Measurements from ENCODE around the gene MIB1. TPM values are rescaled to one million over a fixed set of nuclear protein-coding genes. Genes with fewer than 3 reads are reported as not detected.

The MIB1 gene
- total RNA-seq, 1 donor from 2014 or later: 16.4 TPM

DNA sequence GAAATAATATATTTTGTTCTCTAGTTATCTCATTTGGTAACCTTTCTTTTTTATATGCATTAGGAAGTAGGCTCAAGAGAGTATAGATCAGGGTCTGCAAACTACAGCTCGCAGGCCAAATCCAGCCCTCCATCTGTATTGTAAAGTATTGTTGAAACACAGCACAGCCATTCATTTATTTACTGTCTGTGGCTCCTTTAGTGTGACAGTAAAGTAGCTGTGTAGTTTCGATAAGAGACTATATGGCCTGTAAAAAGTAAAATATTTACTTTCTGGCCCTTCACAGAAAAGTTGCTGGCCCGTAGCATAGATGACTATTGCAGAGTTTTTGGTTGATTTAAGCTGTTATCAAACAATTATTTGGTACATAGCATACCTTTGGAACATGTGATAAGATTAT lies 67.6 kb downstream of the MIB1 start:
- DNase-seq (ENCODE audit: low spot score) (no peak), ATAC-seq (no peak)

- ATAC-seq (no peak), DNase-seq (ENCODE audit: low spot score) (no peak)
Observed at GRCh38 chr18:21809725-21810124, 69.1 kb downstream of the MIB1 start.

GRCh38 chr18:21815101-21815500 lies 74.5 kb downstream of the MIB1 start:
- ATAC-seq (no peak), DNase-seq (ENCODE audit: low spot score) (no peak)

DNA sequence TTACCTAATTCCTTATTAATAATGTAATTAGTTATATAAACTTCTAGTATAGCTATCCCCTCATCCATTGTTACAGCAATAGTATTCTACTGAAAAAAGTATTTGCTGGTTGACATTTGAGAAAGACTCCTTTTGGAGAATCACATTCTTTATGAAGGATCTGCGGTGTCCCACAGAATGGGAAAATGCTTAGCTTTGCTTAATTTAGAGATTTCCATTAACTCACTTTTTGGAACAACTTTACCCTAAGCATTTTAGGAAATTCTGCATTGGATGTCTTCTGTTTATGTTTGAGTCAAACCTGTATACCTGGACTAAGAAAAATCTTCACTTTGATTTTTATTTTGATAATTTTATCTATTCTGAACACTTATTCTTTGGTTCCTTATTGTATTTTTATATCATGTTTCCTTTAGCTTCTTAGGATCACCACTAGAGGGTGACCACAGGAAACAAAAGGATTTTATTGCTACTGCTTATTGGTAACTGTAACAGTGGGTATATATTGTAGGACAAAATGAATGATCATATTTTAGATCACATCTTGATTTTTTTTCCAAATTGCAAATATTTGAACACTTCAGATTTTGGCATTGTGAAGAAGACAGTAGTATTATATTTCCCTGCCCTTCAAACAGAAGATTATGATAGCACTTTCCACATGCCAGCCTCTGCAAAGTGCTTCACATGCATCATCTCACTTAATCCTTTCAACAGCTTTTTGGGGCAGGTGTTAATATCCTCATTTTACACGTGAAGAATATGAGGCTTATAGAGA lies 79.6 kb downstream of the MIB1 start:
- DNase-seq (ENCODE audit: low spot score) (no peak), ATAC-seq (peak; percentile 71)

GRCh38 chr18:21820811-21821143 lies 80.2 kb downstream of the MIB1 start:
- ATAC-seq (no peak), DNase-seq (ENCODE audit: low spot score) (no peak)

DNA sequence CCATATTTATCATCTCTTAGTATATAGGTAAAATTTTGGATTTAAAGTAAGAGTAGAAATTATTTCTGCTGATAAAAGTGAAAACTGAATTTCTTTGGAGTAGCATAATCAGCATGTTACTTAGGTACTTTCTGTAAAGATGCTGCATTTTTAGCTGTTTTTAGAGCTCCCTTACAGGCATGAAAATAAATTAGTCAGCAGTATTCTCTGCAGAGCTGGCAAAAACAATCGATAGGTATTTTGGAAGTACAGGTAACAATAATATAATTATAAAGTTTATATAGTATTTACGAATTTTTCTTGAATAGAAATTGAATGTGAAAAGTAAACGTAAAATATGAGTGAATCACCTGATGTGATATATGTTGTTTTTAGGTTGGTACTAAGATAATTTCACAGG lies 83.3 kb downstream of the MIB1 start:
- DNase-seq (ENCODE audit: low spot score) (no peak), ATAC-seq (no peak)

- DNase-seq (ENCODE audit: low spot score) (no peak), ATAC-seq (peak; percentile 83)
Observed at GRCh38 chr18:21826196-21826595, 85.6 kb downstream of the MIB1 start.

DNA sequence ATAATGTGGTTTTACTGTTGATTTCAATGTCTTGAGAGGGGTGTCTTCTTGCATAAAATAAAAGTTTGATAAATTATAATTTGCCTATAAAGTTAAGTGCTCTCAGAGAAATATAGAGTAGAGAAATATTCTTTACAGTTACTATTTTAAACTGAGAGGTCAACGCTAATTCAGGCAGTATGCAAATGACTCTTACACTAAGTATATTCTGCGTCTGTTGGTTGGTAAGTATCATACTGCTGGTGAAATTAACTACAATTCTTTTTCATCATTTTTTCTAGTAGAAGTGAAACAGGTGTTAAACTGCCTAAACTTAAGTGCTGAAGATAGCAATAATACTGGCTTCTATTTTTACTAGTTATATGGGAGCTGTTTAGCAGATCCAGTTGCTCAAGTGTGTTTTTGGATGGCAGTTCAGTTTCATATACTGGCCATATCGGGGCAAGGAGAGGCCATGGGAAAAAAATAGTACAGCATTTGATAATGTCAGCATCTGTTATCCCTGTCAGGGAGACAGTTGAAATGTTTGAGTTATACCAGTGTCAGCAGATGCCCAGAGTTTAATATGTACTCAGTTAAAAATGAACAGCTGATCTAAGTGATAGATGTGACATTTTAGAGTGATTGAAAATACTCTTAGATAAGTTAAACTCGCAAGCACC lies 86.2 kb downstream of the MIB1 start:
- no peak for ATAC-seq

DNA sequence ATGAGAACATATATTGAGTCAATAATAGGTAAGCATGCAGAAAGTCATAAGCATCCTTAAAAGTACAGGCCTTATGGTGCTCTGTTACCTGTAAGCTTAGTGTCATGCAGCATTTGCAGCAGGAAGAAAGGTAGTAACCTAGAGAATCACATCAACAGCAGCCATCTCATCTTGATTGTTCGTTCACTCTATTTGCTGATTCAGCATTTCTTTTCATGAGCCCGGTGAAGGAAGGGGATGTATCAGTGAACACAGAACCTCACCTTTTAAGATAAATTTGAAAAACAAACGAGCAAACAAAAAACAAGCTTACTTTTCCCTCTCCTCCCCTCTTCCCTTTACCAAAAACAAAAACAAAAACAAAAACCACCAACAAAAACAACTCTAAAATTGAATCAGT lies 89.9 kb downstream of the MIB1 start:
- DNase-seq (ENCODE audit: low spot score) (no peak), ATAC-seq (no peak)

More for the DNA sequence above, 86.2 kb downstream of the MIB1 start:
- DNase-seq (ENCODE audit: low spot score): no peak

GRCh38 chr18:21831413-21831831 lies 90.8 kb downstream of the MIB1 start:
- no peak for DNase-seq (ENCODE audit: low spot score)
- peak; percentile 19 for ATAC-seq

GRCh38 chr18:21833604-21834298 lies 93.2 kb downstream of the MIB1 start:
- ATAC-seq: no peak

GRCh38 chr18:21834299-21834660 lies 93.7 kb downstream of the MIB1 start:
- DNase-seq (ENCODE audit: low spot score): no peak
- no peak for ATAC-seq

More at GRCh38 chr18:21833604-21834298, 93.2 kb downstream of the MIB1 start:
- DNase-seq (ENCODE audit: low spot score): no peak

DNA sequence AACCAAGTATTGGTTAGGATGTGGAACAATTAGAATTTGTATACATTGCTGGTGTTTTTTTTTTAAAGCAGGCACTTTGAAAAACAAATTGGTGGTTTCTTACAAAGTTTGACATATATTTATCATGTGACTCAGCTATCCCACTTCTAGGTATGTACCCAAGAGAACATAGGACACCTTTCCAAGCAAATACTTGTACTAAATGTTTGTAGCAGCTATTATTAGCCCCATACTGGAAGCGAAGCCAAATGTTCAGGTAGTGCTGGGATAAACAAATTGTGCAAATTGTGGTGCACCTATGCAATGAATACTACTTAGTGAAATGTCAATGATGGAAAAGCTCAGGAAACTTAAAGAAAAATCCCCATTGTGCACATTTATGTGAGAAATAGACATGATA lies 101.0 kb downstream of the MIB1 start:
- no peak for DNase-seq (ENCODE audit: low spot score)
- ATAC-seq: no peak

GRCh38 chr18:21843341-21843740 lies 102.7 kb downstream of the MIB1 start:
- no peak for ATAC-seq
- no peak for DNase-seq (ENCODE audit: low spot score)

- DNase-seq (ENCODE audit: low spot score): no peak
- ATAC-seq: peak; percentile 83
Observed at GRCh38 chr18:21851327-21851961, 110.9 kb downstream of the MIB1 start.

DNA sequence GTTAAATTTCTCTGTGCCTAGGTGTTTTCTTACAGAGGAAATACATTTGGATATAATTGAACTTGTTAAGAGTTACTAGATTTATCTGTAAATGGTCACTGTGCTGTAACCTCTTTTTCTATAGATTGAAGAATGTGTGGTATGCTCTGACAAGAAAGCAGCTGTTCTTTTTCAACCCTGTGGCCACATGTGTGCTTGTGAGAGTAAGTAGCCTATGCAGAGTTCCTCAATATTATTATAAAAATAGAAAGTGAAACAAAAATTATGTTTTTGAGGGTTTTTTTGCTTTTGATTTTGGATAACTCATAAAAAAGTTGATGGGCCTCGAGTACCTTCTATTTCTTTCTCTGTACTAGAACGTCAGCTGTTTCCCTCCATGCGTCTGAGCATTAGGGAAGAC lies 112.4 kb downstream of the MIB1 start:
- DNase-seq (ENCODE audit: low spot score): no peak
- no peak for ATAC-seq

GRCh38 chr18:21853775-21854552 lies 113.4 kb downstream of the MIB1 start:
- DNase-seq (ENCODE audit: low spot score): no peak
- peak; percentile 66 for ATAC-seq

- no peak for DNase-seq (ENCODE audit: low spot score)
- no peak for ATAC-seq
Observed at GRCh38 chr18:21855432-21855831, 114.8 kb downstream of the MIB1 start.

- ATAC-seq: no peak
- no peak for DNase-seq (ENCODE audit: low spot score)
Observed at GRCh38 chr18:21857871-21858270, 117.3 kb downstream of the MIB1 start.

DNA sequence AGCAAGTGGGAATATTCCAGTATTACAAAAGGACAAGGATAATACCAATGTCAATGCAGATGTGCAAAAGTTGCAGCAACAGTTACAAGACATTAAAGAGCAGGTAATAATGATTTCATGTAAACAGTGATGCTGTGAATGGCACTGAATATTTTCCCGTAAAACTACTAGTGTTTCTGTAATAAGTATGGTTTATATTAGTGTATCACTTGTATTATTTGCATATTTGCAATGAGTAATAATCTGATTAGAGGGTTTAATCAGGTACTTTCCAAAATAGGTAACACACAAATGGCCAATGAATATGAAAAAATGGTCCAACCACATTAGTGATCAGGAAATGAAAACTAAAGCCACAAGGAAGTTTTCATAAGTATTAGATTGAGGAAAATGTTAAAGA lies 118.0 kb downstream of the MIB1 start:
- DNase-seq (ENCODE audit: low spot score) (no peak), ATAC-seq (no peak)

GRCh38 chr18:21864386-21864785 lies 123.8 kb downstream of the MIB1 start:
- DNase-seq (ENCODE audit: low spot score): no peak
- no peak for ATAC-seq
